ENCODE data around the gene TBX2. TPM values are rescaled to one million over a fixed set of nuclear protein-coding genes. Genes with fewer than 3 reads are reported as not detected.

The TBX2 gene
- total RNA-seq, 4 donors from 2014 or later: 3.1 to 14.2 (median 9.6) TPM

DNA sequence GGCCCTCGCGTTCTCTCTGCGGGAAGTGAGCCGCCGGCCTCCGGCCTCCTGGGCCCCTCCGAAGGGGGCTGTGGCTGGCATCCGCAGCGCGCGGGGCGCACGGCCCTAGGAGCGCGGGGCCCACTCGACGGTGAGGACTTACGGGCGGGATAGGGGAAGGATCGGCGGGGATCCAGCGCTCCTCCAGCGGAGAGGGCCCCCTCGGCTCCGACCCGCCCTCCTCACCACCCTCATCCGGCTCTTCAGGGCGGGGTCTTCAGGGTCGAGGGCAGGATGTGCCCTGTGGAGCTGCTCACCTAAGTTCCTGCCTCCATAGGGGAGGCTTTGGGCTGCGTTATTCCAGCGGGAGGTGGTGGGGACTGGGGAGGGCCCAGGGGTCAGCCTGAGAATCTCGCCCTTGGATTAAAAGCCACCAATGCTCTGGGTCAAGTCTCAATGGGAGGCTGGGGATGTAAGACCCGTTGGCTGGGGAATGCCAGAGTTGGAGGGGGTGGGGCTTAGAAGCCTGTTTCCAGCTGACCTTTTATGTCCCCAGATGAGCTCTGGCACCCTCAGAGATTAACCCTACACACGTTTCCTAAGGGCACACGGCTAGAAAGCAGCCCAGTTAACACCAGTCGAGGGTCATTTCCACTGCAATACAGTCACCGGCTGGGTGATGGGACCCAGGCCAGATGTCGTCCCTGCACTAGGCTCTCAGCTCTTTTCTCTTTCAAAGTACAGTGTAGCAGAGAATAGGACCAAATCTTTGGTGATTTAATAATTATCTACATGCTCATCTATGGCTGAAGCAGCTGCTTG, 13.4 kb downstream of the TBX2 start:
- no peak for ATAC-seq (ENCODE audit: low FRiP score)
- TF ChIP-seq, protein P1, sequence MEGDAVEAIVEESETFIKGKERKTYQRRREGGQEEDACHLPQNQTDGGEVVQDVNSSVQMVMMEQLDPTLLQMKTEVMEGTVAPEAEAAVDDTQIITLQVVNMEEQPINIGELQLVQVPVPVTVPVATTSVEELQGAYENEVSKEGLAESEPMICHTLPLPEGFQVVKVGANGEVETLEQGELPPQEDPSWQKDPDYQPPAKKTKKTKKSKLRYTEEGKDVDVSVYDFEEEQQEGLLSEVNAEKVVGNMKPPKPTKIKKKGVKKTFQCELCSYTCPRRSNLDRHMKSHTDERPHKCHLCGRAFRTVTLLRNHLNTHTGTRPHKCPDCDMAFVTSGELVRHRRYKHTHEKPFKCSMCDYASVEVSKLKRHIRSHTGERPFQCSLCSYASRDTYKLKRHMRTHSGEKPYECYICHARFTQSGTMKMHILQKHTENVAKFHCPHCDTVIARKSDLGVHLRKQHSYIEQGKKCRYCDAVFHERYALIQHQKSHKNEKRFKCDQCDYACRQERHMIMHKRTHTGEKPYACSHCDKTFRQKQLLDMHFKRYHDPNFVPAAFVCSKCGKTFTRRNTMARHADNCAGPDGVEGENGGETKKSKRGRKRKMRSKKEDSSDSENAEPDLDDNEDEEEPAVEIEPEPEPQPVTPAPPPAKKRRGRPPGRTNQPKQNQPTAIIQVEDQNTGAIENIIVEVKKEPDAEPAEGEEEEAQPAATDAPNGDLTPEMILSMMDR (IDR thresholded peaks at IDR 0.05): no peak
- DNase-seq (ENCODE audit: low spot score): no peak

DNA sequence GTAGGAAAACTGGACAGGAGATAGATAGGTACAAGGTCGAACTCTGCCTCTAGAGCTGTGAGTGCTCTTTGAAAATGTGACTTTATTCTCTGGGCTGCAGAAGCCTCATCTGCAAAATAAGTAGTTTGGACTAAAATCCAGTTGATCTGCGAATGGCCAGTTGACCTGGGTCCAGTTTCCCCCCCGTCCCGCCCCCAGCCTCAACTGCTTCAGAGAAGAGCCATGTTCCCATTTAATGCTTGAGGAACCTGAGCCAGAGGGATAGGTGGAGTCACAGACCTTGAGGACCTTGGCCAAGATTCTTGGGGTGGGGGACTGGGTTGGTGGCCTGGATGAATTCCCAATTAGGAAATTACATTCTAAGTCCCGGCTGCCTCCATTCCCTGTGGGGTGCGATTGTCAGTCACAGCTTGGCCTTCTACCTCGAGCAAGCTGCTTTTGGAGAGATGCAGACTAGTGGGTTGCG, 14.1 kb downstream of the TBX2 start:
- TF ChIP-seq, protein P1 (IDR thresholded peaks at IDR 0.05): no peak
- ATAC-seq (ENCODE audit: low FRiP score): no peak
- DNase-seq (ENCODE audit: low spot score): no peak

DNA sequence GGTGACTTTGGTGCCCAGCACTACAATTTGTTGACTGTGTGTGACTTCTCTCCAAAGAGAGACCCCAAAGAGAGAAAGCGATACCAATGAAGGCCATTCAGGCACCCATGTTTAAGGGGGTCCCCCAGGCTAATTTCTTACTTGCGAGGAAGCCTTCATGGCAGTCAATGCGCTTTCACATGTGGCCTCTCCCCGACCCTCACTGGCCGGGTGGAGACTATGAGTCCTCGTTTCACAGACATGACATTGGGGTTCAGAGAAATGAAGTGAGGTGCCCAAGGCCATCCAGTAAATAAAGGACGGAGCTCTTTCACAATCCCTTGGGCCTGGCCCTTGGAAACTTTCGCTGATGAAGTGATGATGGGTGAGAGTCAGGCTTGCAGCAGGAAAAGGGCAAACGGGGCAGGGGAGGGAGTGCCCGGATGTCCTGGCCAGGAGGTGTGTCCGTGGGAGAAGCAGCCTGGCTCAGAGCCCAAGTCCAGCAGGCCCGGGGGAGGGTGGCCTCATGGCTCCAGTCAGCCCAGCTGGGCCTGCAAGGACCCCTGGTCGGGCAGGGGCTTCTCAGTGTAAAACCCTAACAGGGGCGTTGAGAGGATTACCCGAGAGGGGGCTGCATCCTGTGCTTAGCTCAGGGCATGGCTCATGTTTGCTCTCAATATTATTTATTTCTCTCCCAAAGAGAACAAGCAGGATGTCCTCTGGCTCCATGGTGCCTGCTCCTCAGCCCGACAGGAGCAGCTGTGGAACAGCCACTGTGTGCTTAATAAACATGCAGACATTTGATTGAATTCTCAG, 14.7 kb downstream of the TBX2 start:
- TF ChIP-seq, protein P1 (IDR thresholded peaks at IDR 0.05): no peak
- ATAC-seq (ENCODE audit: low FRiP score): no peak
- no peak for DNase-seq (ENCODE audit: low spot score)

DNA sequence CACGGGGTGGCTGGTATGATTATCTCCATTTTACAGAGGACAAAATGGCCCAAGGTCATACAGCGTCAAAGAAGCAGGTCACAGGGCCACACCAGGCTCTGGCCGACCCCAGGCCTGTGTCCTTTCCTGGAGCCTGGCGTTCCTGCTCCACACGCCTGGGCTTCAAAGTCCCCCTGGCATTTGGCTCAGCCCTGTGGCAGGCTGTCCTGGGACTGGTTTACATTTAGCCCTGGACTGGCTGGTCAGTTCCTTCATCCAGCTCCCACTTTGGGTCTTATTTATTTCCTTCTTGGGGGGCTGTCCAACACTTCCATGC, 15.3 kb downstream of the TBX2 start:
- TF ChIP-seq, protein P1 (IDR thresholded peaks at IDR 0.05): no peak
- ATAC-seq (ENCODE audit: low FRiP score) (no peak), DNase-seq (ENCODE audit: low spot score) (no peak)

DNA sequence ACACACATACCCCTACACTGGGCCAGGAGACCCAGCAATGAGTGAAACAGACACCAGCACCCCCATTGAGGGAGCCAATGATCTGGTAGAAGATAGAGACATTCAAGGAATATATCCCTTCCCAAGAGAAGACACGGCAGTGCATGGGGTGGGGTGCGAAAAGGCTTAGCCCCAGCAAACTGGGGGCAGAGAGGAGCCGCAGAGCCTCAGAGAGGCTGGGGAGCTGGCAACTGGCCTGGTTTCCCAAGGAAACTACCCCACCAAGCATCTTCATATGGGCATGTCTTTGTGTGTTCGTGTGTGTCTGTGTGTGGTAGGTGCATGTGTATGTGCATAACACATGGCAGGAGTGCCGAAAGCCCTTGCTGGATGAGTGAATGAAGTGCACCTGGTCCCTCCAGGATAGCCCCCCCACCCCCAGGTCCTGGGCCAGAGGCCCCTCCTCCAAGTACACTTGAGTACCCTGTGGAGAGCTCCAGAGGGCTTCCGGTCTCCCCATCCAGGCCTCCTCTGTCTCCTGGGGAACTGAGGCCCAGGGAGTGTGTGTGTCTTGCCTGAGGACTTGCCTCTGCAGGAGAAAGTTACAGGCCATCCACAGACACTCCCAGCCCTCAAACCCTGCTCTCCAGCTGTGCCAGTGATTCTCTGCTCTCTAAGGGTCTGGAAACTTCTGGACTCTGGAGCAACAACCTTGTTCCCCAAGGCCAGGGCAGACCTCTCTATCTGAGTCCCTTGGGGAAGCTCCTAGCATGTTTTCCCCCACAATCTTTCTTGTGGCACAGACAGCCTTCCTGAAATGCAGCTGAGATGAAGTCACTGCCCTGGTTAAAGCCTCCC, 15.9 kb downstream of the TBX2 start:
- no peak for ATAC-seq (ENCODE audit: low FRiP score)

DNA sequence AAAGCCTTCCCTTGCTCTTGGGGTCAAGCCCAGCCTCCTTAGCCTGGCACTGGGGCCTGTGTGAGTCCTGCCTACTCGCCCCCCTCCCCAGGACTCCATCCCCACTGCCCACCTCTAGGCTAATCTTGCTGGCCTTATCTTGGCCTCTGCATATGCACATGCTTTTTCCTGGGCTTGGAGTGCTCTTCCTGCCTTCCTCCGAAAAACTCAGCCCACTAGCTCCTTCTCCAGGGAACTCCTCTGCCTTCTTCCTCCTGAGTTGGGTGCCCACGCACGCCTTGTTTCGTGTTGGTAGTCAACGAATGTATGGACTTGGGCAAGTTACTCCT, 16.5 kb downstream of the TBX2 start:
- ATAC-seq (ENCODE audit: low FRiP score) (no peak), DNase-seq (ENCODE audit: low spot score) (no peak)
- TF ChIP-seq, protein P1 (IDR thresholded peaks at IDR 0.05): no peak

More for the DNA sequence above, 15.9 kb downstream of the TBX2 start:
- TF ChIP-seq, protein P1 (IDR thresholded peaks at IDR 0.05): no peak
- DNase-seq (ENCODE audit: low spot score): no peak

Data from omental fat pad (tissue), 4 donors.